ENCODE measurements around the gene FBLN2. TPM values are rescaled to one million over a fixed set of nuclear protein-coding genes. Genes with fewer than 3 reads are reported as not detected.

FBLN2 gene
- total RNA-seq, 4 donors from 2014 or later = 75.7 to 159 (median 89.8) TPM

DNA sequence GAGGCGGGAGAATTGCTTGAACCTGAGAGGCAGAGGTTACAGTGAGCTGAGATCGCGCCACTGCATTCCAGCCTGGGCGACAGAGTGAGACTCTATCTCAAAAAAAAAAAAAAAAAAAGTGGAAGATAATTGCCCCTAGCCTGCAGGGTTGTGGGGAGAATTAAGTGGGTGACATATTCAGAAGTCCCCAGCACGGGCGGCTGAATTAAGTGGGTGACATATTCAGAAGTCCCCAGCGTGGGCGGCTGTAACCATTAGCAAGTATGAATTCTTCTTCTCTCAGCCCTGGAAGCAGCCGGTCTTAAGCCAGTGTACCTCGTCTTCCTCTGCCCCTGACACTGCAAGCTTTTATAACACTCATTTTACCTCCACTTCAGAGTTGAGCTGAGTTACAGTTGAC lies 44.7 kb downstream of the FBLN2 start:
- Histone ChIP-seq H3K4me3 (replicated peaks in 1 of 3) (no peak overlapping the region), H3K27ac (no peak overlapping the region), H3K4me1 (no peaks in the 10 kb centered on the region), H3K9me3 (no peaks in the 10 kb centered on the region), H3K36me3 (no peaks in the 10 kb centered on the region), H3K27me3 (no peaks in the 10 kb centered on the region)
- no peak for DNase-seq
- TF ChIP-seq, protein P1, sequence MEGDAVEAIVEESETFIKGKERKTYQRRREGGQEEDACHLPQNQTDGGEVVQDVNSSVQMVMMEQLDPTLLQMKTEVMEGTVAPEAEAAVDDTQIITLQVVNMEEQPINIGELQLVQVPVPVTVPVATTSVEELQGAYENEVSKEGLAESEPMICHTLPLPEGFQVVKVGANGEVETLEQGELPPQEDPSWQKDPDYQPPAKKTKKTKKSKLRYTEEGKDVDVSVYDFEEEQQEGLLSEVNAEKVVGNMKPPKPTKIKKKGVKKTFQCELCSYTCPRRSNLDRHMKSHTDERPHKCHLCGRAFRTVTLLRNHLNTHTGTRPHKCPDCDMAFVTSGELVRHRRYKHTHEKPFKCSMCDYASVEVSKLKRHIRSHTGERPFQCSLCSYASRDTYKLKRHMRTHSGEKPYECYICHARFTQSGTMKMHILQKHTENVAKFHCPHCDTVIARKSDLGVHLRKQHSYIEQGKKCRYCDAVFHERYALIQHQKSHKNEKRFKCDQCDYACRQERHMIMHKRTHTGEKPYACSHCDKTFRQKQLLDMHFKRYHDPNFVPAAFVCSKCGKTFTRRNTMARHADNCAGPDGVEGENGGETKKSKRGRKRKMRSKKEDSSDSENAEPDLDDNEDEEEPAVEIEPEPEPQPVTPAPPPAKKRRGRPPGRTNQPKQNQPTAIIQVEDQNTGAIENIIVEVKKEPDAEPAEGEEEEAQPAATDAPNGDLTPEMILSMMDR (IDR thresholded peaks at IDR 0.05) = no peak
- TF ChIP-seq POLR2A (IDR thresholded peaks at IDR 0.05) = no peak
- intact Hi-C loops (cut with DNase I) = no loop called here
- 87 to 90% methylated on average over 10 of the region's 10 CpGs for WGBS, 2 donors

DNA sequence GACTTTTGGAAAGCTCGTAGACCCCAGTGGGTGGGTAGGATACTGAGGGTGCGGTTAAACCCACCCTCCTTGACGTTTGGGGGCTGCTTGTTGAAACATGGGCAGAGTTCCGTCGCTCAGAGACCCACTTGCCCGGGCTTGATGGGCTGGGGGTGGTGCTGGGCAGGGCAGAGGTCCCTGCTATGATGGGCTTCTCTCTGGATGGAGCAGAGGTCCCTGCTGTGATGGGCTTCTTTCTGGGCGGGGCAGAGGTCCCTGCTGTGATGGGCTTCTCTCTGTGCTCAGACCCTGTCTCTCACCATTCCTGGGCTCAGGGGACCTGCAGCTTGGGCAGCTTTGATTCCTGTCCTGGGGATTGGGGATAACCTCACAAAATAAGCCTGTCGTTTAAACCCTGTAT lies 45.2 kb downstream of the FBLN2 start:
- no peak for DNase-seq
- no peaks in the 10 kb centered on the region for H3K4me1 ChIP-seq
- 73 to 74% methylated on average over 8 of the region's 8 CpGs for WGBS, 2 donors
- intact Hi-C loops (cut with DNase I) = no loop called here
- no peaks in the 10 kb centered on the region for H3K36me3 ChIP-seq
- TF ChIP-seq POLR2A (IDR thresholded peaks at IDR 0.05) = no peak
- TF ChIP-seq, protein P1 (IDR thresholded peaks at IDR 0.05) = no peak
- no peak overlapping the region for H3K4me3 ChIP-seq (replicated peaks in 1 of 3)
- H3K27me3 ChIP-seq = no peaks in the 10 kb centered on the region
- H3K9me3 ChIP-seq = no peaks in the 10 kb centered on the region
- H3K27ac ChIP-seq = no peak overlapping the region

DNA sequence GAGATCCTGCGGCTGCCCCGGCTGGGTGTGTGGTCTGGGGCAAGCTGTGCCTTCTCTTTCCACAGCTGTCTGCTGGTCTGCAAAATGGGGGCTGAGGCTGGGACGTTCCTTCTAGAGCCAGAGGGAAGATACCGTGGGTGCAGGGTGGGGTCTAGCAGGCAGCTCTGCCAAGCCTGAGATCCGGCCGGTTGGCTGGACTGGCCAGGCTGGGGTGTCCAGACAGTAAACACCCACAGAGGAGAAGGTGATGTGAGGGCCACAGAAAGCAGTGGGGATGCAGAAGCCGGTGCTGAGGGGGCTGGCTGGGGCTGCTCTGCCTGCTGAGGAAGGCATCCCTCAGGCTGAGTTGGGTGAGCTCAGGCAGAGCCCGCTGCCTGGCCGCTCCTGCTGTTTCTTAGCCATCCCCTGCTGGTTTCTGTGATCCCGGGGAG lies 46.1 kb downstream of the FBLN2 start:
- TF ChIP-seq, protein P1 (IDR thresholded peaks at IDR 0.05) = no peak
- TF ChIP-seq POLR2A (IDR thresholded peaks at IDR 0.05) = no peak
- intact Hi-C loops (cut with DNase I) = no loop called here
- Histone ChIP-seq H3K4me3 (replicated peaks in 1 of 3) (no peak overlapping the region), H3K36me3 (no peaks in the 10 kb centered on the region), H3K27me3 (no peaks in the 10 kb centered on the region), H3K9me3 (no peaks in the 10 kb centered on the region), H3K27ac (no peak overlapping the region), H3K4me1 (no peaks in the 10 kb centered on the region)
- no peak for DNase-seq
- WGBS, 2 donors = 54 to 68% methylated on average over 6 to 9 of the region's 10 CpGs

DNA sequence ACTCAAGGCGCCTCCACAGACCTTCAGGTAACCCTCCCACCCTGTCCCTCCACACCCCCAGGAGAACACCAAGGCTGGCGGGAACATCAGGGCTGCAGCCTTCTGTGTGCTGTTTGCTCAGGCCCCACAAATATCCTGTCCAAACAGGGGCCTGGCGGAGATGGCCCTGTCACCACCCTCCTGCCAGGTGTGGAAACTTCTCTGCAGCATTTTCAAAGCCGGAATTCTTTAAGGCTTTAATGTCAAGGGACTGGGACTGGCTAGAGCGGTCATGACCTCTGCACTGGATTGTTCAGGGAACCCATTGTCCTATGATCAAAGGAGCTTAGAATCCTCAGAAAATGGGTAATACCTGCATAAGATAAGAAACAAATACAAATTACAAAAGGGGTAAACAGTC lies 46.6 kb downstream of the FBLN2 start:
- Histone ChIP-seq H3K9me3 (no peaks in the 10 kb centered on the region), H3K27ac (no peak overlapping the region), H3K4me3 (replicated peaks in 1 of 3) (no peak overlapping the region), H3K36me3 (no peaks in the 10 kb centered on the region), H3K4me1 (no peaks in the 10 kb centered on the region), H3K27me3 (no peaks in the 10 kb centered on the region)
- intact Hi-C loops (cut with DNase I) = no loop called here
- DNase-seq = no peak
- TF ChIP-seq, protein P1 (IDR thresholded peaks at IDR 0.05) = no peak
- no peak for TF ChIP-seq POLR2A (IDR thresholded peaks at IDR 0.05)
- WGBS, 2 donors = 90 to 91% methylated on average over 5 of the region's 5 CpGs

DNA sequence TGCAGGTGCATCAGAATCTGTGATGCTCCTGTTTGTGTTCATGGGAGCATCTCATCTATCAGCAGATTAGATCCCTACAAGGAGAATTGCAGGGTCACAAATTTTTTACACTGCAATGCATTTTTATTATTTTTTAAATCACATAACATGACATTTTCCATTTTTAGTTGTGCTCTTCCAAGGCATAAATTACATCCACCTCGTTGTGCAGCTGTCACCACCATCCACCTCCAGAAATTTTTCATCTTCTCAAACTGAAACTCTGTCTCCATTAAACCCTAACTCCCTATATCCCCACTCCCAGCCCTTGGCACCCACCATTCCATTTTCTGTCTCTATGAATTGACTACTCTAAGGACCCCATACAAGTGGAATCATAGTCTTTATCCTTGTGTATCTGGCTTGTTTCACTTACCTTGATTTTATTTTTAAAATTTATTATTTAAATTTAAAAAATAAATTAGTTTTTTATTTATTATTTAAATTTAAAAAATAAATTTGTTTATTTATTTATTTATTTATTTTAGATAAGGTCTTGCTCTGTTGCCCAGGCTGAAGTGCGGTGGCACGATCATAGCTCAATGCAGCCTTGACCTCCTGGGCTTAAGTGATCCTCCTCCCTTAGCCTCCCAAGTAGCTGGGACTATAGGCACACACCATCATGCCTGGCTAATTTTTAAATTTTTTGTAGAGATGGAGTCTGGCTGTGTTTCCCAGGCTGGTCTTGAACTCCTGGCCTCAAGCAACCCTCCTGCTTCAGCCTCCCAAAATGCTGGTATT lies 47.7 kb downstream of the FBLN2 start:
- 90 to 94% methylated on average over 3 of the region's 3 CpGs for WGBS, 2 donors
- no peak for DNase-seq
- TF ChIP-seq, protein P1 (IDR thresholded peaks at IDR 0.05) = no peak
- TF ChIP-seq POLR2A (IDR thresholded peaks at IDR 0.05) = no peak
- H3K9me3 ChIP-seq = no peaks in the 10 kb centered on the region
- H3K4me3 ChIP-seq (replicated peaks in 1 of 3) = no peak overlapping the region
- no peak overlapping the region for H3K27ac ChIP-seq
- intact Hi-C loops (cut with DNase I) = no loop called here
- no peaks in the 10 kb centered on the region for H3K36me3 ChIP-seq
- H3K27me3 ChIP-seq = no peaks in the 10 kb centered on the region
- H3K4me1 ChIP-seq = no peaks in the 10 kb centered on the region
